Caki2 (cell line): ENCODE data around the gene SCAMP1. TPM values are rescaled to one million over a fixed set of nuclear protein-coding genes. Genes with fewer than 3 reads are reported as not detected.

Experiments
- DNase-seq: peaks from one replicate; pipeline ENCODE4 v3.0.0-alpha.2; 2015; ENCODE audit warnings: low read depth
- in situ Hi-C: cut with HindIII; loops from 2 replicates; pipeline ENCODE4 v1.10.0; 2016; ENCODE audit warnings: low sequenced_read_pairs, low pct_unique_long_range_greater_than_20kb, mixed read lengths
- total RNA-seq: library from RNA; depleted of rRNA; stranded (reverse); fragments of >200 nt; shearing (Covaris generic); gene quantifications from 2 replicates; pipeline ENCODE4 v1.2.3, GENCODE V29; 2014; ENCODE audit warnings: low replicate concordance; rRNA removed

Gene SCAMP1, protein sequence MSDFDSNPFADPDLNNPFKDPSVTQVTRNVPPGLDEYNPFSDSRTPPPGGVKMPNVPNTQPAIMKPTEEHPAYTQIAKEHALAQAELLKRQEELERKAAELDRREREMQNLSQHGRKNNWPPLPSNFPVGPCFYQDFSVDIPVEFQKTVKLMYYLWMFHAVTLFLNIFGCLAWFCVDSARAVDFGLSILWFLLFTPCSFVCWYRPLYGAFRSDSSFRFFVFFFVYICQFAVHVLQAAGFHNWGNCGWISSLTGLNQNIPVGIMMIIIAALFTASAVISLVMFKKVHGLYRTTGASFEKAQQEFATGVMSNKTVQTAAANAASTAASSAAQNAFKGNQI
- total RNA-seq = 23.3 and 26.6 TPM in 2 replicates

DNA sequence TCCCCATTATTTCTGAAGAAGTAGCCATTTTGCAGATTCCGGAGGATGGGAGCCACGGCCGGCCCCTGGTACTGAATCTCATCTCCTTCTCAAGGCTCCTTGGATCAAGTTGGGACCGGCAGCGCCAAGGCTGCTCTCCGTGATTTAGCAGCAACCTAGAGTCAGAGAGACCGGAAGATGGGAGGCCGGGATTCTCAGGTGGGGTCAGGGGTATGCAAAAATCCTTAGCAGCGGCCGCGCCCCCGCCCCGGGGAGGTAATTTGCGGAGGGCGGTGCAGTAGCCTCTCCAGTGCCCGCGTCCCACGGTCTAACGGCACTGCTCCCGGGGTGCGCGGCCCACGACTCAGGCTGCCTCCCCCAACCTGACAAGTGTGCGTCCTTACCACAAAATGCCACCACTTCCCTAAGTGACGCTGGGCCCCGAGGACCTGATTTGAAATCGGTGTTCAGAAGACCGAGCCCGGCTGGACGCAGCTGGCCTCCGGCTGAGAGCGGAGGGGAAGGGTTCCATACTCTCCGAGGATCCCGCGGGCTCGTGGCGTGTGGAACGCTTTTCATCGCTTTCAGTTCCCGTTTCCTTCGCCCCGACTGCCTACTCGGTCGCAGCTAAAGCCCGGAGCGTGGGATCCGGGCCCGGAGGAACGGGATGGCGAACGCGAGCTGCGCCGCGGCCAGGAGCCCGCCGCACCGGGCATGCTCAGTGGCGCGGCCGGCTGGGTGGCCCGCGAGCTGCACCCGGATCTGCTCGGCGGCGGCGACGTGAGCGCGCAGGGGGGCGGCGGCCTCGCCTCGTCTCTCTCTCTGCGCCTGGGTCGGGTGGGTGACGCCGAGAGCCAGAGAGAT, at the start of gene SCAMP1:
SCAMP1 (plus strand) TSS at position 787 of the 843 bp plus-strand sequence; CDS start at position 842, 55 bp downstream.
- in situ Hi-C loops = no loop called here
- DNase-seq = peak; percentile 85

DNA sequence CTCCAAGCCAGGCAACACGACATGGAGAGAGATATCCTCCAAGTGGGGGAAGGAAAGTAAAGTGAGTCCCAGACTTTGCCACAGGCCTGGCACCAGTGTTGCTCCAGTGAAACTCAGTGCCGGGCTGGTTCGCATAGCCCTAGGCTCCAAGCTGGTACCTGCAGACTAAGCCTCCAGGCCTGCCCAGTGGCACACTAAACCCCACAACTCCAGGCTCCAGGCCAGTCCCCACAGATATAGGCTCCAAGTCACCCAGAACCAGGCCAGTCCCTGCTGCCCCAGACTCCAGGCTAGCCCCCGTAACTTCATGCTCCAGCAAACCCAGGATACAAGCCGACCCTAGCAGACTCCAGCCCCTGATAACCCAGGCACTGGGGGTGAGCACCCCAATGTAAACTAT, 42.9 kb upstream of the SCAMP1 start:
- in situ Hi-C loops = no loop called here
- no peak for DNase-seq

DNA sequence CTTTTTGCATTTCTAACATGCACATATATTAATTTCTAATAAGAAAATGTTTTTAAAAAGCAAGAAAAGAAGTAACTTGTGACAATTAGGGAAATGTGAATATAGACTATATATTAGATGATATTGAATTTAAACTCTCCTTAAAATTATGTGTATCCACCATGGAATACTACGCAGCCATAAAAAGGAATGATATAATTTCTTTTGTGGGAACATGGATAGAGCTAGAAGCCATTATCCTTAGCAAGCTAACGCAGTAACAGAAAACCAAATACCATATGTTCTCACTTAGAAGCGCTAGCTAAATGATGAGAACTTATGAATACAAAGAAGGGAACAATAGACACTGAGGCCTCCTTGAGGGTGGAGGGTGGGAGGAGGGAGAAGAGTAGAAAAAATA, 42.1 kb upstream of the SCAMP1 start:
- in situ Hi-C loops = no loop called here

DNA sequence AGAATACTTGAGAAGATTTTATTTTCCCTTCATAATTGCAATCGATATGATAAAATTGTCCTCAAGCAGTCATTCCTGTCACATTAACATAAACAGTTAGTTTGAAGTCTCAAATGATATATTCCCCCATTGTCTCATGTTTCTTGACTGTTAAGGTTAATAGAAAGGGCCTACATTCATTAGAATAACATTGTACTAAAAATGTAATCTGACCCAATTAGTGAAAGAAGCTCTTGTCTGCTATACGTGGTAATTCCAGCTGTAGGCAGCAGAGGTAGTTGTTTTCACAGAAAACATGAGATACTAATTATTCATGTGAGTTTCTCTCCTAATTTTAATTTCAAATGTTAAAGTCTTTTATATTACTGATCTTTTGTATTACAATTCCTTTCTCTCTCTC, 40.0 kb upstream of the SCAMP1 start:
- in situ Hi-C loops = no loop called here
- no peak for DNase-seq

More for the DNA sequence above, 42.1 kb upstream of the SCAMP1 start:
- no peak for DNase-seq

DNA sequence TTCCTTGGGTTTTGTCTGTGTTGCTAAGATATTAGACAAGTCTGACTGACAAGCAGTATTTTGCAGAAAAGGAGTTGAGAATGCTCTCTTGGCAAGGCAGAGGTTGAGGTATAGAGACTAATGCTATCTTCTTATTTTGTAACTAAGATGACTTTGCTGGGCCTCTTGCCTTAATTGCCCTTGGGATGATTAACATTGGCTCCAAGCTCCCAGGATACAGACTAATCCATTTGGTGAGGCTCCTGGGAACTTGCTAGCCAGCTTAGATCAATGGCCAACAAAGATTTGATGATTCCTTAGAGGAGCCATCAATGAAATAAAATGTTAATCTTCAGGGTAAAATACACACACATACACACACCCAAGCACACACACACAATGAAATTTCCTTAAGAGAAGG, 37.2 kb upstream of the SCAMP1 start:
- in situ Hi-C loops = no loop called here
- DNase-seq = no peak

DNA sequence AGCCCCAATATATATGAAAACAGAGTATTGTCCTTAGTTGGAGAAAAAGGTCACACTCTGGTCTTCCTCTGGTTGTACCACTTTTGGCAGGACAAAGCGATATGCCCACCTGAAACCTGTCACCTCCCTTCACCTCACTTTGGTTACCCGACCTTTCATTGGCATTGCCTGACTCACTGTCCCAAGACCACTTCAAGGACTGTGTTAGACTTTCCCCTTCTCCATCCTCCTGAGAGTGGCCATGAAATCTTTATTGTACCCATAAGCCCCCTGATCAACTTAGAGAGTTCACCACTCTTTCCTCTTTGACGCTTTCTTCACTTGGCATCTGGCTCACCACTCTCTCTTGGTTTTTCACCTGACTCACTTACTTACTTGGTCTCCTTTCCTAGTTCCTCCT, 33.5 kb upstream of the SCAMP1 start:
- in situ Hi-C loops = no loop called here
- DNase-seq = no peak

DNA sequence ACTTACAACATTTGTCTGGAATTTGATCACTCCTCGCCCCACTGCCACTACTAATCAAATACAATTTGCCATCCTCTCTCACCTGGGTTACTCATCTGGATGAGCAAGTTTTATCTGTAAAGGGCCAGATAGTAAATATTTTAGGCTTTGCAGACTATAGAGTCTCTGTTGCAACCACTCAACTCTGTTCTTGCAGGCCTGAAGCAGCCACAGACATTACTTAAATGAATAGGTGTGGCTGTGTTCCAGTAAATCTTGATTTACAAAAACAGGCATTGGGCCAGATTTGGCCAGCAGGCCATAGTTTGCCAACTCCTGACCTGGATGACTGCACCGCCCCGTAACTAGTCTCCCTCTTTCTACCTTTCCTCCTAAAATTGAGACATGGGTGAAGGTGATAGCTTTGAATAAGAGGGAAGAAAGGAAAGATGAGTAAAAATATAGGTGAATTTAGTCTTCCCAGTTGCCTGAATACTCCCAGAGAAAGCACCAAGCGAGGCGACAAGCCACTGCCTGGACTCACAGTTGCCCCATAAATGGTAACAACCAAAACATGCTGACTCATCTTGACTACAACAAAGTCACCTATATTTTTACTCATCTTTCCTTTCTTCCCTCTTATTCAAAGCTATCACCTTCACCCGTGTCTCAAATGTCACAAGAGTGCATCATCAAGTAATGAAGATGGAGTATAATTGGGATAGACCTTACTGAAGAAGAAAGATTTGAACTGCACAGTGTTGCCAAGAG, 32.5 kb upstream of the SCAMP1 start:
- DNase-seq = no peak
- in situ Hi-C loops = no loop called here

DNA sequence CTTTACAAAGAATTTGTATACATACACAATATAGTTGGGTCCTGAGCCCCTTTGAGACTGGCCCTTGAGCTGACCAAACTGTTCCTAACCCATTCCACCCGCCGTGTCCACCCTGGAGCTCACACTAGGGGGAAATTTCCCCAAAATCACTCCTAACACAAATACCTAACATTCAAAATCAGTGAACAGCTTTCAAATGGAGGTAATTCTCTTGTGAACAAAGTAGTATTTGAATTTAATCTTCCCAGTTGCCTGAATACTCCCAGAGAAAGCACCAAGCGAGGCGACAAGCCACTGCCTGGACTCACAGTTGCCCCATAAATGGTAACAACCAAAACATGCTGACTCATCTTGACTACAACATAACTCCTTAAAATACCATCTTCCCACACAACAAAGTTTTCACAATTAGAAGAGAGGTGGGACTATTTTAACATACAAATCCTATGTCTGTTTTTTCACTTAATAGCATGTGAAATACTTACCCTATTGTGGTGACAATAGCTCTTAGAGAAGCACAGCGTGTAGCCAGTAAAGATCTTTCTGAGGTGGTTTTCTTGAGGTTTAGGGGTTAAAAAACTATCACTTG, 31.7 kb upstream of the SCAMP1 start:
- no peak for DNase-seq
- in situ Hi-C loops = no loop called here

DNA sequence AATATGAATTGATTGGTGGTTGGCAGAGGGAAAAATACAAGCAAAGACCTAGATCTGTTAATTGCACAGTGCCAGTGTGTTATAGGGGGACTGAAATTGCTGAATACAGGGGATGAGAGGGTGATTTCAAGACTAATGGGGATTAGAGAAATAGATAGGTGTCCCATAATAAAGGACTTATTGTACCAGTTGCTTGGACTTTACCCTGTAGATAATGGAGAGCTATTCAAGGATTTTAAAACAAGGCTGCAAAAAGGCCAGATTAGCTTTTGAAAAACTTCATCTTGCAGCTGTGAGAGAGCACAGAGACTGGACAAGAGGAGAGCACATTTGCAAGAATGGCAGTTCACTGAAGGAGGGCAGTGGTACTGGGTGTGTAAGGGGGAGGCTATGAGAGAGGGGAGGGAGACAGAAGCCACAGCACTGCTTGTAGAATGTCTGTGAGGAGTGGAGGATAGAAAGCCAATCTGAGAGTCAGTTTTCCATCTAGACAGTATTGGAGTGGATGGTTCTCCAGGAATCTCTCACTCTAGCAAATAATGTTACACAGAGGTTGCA, 28.8 kb upstream of the SCAMP1 start:
- no peak for DNase-seq
- in situ Hi-C loops = no loop called here

DNA sequence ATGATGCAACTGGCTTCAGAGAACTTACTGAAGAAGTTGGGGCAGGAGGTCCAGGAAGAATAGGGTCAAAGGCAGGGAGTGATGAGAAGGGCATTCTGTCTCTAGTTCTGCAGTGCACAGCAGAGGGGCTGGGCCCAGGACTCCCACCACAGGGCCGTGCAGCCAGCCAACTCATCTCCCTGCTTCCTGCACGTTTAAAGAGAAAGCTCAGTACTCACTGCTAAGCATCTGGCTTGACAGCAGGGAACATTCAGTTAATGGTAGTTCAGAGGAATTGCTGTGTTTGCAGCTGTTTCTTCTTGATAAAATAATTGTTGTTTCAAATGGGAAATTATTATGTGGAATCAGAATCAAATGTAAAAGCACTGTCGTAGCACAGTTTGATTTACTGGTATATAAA, 25.6 kb upstream of the SCAMP1 start:
- DNase-seq = no peak
- in situ Hi-C loops = no loop called here

DNA sequence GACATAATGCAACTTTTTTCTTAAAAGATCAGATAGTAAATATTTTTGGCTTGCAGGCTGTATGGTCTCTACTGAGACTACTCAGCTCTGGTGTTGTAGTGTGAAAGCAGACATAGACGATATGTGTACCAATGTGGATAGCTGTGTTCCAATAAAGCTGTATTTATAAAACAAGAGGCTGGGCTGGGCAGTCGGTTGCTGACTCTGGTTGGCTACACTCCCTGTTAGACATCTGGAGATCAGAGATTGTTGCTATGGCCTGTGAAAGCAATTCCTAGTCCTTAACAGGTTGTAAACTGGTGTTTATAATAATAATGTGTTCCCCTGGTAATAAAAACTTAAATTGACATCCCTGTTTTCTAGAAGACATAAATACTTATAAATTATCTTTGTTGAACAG, 24.4 kb upstream of the SCAMP1 start:
- in situ Hi-C loops = no loop called here
- no peak for DNase-seq

DNA sequence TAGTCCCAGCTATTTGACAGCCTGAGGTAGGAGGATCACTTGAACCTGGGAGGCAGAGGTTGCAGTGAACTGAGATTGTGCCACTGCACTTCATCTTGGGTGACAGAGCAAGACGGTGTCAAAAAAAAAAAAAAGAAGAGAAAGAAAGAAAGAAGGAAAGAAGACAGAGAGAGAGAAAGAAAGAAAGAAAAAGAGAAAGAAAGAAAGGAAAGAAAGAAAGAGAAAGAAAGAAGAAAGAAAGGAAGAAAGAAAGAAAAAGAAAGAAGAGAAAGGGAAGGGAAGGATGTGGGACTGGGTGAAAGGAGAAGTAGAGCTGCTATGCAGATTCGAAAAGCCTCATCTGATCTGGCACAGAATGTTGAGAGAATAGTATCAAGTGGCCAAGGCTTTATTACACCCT, 23.7 kb upstream of the SCAMP1 start:
- no peak for DNase-seq
- in situ Hi-C loops = no loop called here

DNA sequence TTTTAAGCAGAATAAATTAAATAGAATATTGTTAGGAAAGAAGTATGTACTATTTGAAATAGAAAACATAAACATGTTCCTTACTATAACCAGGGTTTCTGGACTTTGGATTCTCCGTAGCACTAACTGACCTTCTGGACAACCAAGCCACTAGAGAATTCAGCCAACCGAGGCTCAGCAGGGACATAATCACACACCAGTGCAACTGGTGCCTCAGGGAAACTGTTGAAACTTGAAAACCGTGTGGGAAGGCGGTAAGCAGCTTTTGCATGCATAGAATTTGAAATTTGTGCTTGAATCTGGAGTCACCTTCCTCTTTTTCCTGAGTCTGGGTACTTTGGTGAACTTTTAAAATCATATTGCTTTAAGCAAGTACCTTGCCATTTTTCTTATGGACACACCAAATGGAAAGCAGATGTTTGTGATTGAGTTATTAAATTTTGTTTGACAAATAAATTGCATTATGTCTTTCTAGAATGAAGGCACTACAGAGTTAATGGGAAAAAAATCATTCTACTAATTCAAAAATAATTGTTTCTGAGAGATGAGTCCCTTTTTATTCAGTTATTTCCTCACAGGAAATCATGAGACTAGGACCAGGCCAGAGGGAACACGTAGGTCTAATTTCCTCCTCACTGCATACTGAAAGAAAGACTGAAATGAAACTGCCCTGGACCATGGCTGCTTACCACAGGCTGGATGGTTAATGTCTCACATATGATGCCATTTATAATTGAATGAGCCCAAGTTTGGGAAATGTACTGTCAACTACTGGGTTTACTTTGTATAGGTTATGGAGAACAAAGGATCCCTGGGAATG, 20.6 kb upstream of the SCAMP1 start:
- no peak for DNase-seq
- in situ Hi-C loops = no loop called here

DNA sequence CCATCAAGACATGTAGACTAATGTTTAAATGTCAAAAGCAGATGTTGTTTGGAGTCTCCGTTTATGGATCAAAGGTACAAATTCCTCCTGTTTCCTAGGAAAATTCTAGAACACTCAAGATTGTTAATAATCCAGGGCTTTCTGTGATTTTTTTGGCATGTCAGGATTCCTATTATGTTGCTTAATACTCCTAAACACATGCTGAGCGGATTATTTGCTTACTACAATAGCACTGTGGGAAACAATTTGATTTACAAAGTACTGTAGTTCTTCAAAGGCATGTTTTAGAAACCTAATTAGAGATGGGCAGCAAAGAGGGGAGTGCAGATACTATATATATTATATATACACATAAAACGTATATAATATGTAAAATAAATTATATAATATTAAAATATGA, 19.0 kb upstream of the SCAMP1 start:
- DNase-seq = no peak
- in situ Hi-C loops = no loop called here

DNA sequence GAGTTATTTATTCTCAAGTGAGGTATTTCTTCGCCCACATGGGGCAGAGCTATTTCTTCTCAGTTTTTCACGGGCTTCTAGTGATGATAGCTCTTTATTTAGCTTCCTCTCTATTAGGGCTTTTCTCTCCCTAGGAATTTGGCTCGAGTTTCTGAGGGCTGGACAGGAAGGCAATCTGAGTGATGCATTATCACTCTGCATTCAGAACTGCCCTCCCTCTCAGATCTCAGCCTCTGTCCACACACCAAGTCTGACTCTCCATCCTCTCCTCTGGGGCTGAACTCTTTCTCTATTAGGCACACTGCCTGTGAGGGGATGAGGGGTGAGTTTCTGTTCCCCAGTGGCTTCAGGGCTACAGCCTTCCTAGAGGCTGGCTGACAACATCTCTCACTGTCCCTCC, 14.9 kb upstream of the SCAMP1 start:
- in situ Hi-C loops = no loop called here
- no peak for DNase-seq

DNA sequence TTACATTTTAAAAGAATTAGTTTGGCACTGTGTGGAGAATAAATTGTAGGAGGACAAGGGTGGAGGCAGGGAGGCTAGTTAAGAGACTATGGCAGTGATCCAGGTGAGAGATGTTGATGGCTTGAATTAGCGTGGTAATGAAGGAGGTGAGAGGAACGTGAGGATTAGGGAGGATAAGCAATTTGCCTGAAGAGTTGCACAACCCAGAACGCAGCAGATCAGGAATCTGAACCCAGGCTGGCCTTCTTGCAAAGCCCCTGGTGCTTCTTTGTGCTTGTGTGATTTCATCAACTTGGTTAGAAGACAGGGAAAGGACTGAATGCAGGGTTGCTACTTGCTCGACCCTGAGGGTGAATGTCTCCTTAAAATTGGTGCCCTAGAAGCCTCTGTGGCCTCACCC, 6.9 kb upstream of the SCAMP1 start:
- DNase-seq = no peak
- in situ Hi-C loops = no loop called here

DNA sequence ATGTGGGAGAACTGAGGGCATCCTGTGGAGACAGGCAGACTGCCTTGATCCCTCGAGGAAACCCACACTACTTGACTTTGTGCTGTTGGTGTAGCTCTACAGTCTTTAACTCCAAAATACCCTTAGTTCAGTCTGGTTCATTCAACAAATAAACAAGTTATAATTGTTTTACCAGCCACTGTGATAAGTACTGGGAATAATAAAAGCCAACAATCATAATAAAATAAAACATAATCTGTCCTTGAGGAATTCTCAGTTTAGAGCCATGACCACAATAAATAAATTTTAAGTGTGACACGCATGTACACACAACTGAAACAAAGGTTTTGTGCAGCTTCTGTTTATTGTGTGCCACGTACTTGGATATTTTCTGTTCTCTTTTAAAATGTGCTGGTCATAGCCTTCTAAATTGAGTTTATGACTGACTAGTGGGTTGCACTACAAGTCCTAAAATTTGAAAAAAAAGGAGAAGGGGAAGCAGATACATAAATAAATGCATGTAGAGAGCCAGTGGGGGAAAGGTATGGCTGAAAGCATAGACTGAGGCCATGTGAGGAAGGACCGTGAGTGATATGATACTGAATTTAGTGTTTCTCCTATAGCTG, 6.2 kb upstream of the SCAMP1 start:
- no peak for DNase-seq
- in situ Hi-C loops = no loop called here
